Keratinocyte (primary cell): ENCODE results near the gene ZNF526. TPM values are rescaled to one million over a fixed set of nuclear protein-coding genes. Genes with fewer than 3 reads are reported as not detected.

Experiments used
- DNase-seq: peaks from one replicate; pipeline ENCODE4 v3.0.0-alpha.2; 2011; ENCODE audit warnings: low read depth, missing footprints, low spot score
- FAIRE-seq: peaks from 2 replicates; lab custom pipeline; 2011; peaks lifted over from hg19 to GRCh38; lab: Jason Lieb, UNC
- H2AFZ ChIP-seq: 2 replicates; pipeline ENCODE4 v1.6.0; 2012; ENCODE audit warnings: low read length, control low read depth, inconsistent platforms; ENCODE audit not compliant: control insufficient read depth
- H3K27ac ChIP-seq: 2 replicates; pipeline ENCODE4 v1.5.1; 2011; ENCODE audit warnings: low read length; ENCODE audit not compliant: control insufficient read depth, insufficient read depth
- H3K27me3 ChIP-seq: 3 replicates; pipeline ENCODE4 v1.6.0; 2011; ENCODE audit warnings: low read length; ENCODE audit not compliant: control insufficient read depth, insufficient read depth; ENCODE audit errors: extremely low read depth
- H3K36me3 ChIP-seq, 2 experiments: 2 replicates in 1 of 2; 3 replicates in 1 of 2; pipeline ENCODE4 v1.5.1; 2011; ENCODE audit warnings: low read length in 2 of 2, mild to moderate bottlenecking in 1 of 2; ENCODE audit not compliant: control insufficient read depth in 2 of 2, insufficient read depth in 2 of 2; ENCODE audit errors: extremely low read depth in 1 of 2
- H3K4me1 ChIP-seq: 3 replicates; pipeline ENCODE4 v1.5.1; 2011; ENCODE audit warnings: low read length; ENCODE audit not compliant: control insufficient read depth, insufficient read depth; ENCODE audit errors: extremely low read depth
- H3K4me2 ChIP-seq: 3 replicates; pipeline ENCODE4 v1.6.0; 2011; ENCODE audit warnings: low read depth, low read length; ENCODE audit not compliant: control insufficient read depth, insufficient read depth; ENCODE audit errors: extremely low read depth
- H3K4me3 ChIP-seq, 3 experiments: fragments of 200-600 bp in 1 of 3; sonication (generic) in 1 of 3; 2 replicates in 2 of 3; 3 replicates in 1 of 3; pipeline ENCODE4 v1.5.1; 2011 to 2016; ENCODE audit warnings: low read length in 3 of 3, mild to moderate bottlenecking in 3 of 3, control low read depth in 2 of 3, inconsistent platforms in 1 of 3, low read depth in 1 of 3, mixed read lengths in 1 of 3, mixed run types in 1 of 3, moderate library complexity in 1 of 3; ENCODE audit not compliant: control insufficient read depth in 2 of 3, insufficient read depth in 2 of 3; ENCODE audit errors: extremely low read depth in 1 of 3
- H3K79me2 ChIP-seq: 2 replicates; pipeline ENCODE4 v1.6.0; 2012; ENCODE audit warnings: low read length; ENCODE audit not compliant: control insufficient read depth, insufficient read depth
- H3K9ac ChIP-seq: 3 replicates; pipeline ENCODE4 v1.6.0; 2011; ENCODE audit warnings: low read length; ENCODE audit not compliant: control insufficient read depth, insufficient read depth; ENCODE audit errors: extremely low read depth
- H3K9me1 ChIP-seq: 3 replicates; pipeline ENCODE4 v1.6.0; 2011; ENCODE audit warnings: low read length; ENCODE audit not compliant: control insufficient read depth, insufficient read depth; ENCODE audit errors: extremely low read depth
- H3K9me3 ChIP-seq: 2 replicates; pipeline ENCODE4 v1.5.1; 2012; ENCODE audit warnings: low read depth, low read length; ENCODE audit not compliant: control insufficient read depth
- H4K20me1 ChIP-seq: 3 replicates; pipeline ENCODE4 v1.6.0; 2011; ENCODE audit warnings: low read length; ENCODE audit not compliant: control insufficient read depth, insufficient read depth; ENCODE audit errors: extremely low read depth
- CTCF ChIP-seq, 3 experiments: IDR thresholded peaks in 1 of 3; conservative IDR thresholded peaks in 1 of 3; optimal IDR thresholded peaks in 1 of 3; 2 replicates in 2 of 3; 3 replicates in 1 of 3; pipeline versions ENCODE3 to v1.5.1; 2011; ENCODE audit warnings: low read length in 3 of 3, mild to moderate bottlenecking in 3 of 3, moderate library complexity in 2 of 3, control low read depth in 1 of 3, inconsistent platforms in 1 of 3; ENCODE audit not compliant: insufficient read depth in 2 of 3; ENCODE audit errors: extremely low read depth in 1 of 3
- EZH2 ChIP-seq: IDR thresholded peaks from one replicate; pipeline ENCODE4 v1.6.1; 2012; ENCODE audit warnings: inconsistent platforms, mild to moderate bottlenecking, low read length, moderate library complexity
- dilution Hi-C: fragments of 300-500 bp; cut with MboI; formaldehyde crosslinking; loops from one replicate; pipeline ENCODE4 v1.7.0; 2020; ENCODE audit warnings: low sequenced_read_pairs; ENCODE audit not compliant: extremely low pct_ligation_motif_present
- polyA plus RNA-seq, 5 experiments: library from polyadenylated mRNA; depleted of rRNA in 3 of 5; stranded (reverse) in 3 of 5; stranded (forward) in 1 of 5; unstranded in 1 of 5; fragments of >200 nt; gene quantifications; 1 replicate in 1 of 5; 2 replicates in 3 of 5; 3 replicates in 1 of 5; pipeline versions ENCODE4 v1.2.1 to v1.2.3, GENCODE V29; 2011 to 2012; ENCODE audit warnings: missing spikeins in 2 of 5, low read depth in 1 of 5, low replicate concordance in 1 of 5

ZNF526 gene
- polyA plus RNA-seq, 1 donor (not counting 4 experiments of a cell fraction or from before 2014, with no cell fraction given) = 5.4 TPM

DNA sequence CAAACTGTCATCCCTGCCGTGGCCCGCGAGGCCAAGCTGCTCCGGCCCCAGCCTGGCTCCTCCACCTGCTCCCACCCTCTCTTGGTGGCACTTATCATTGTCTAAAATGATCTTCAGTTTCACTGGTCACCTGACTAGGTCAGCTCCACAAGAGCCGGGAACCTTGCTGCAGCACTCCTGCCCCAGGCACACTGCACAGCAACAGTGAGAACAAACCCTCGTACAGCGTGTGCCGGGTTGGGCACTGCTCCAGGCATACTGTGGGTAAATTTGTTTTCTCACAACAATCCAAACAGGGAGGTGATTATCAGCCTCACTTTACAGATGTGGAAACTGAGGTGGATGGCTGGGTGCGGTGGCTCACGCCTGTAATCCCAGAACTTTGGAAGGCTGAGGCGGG, 11.5 kb upstream of the ZNF526 start:
- no peaks in the 10 kb centered on the region for H3K9me3 ChIP-seq
- H3K9ac ChIP-seq = no peak overlapping the region
- TF ChIP-seq CTCF (optimal IDR thresholded peaks at IDR 0.05 in 1 of 3, IDR thresholded peaks at IDR 0.05 in 1 of 3, conservative IDR thresholded peaks at IDR 0.05 in 1 of 3; ENCODE audit: extremely low read depth in 1 of 3, insufficient read depth in 2 of 3, low read length in 3 of 3) = no peak
- TF ChIP-seq EZH2 = no peak
- FAIRE-seq (peak; percentile 71), DNase-seq (no peak)
- peaks cover 23 to 42% of the 10 kb centered on the region in 2 experiments for H3K36me3 ChIP-seq
- H3K27ac ChIP-seq = no peak overlapping the region
- dilution Hi-C loops = no loop called here
- H3K4me1 ChIP-seq = peaks cover 31% of the 10 kb centered on the region
- H3K4me2 ChIP-seq = no peak overlapping the region
- H3K4me3 ChIP-seq = no peak overlapping the region
- H3K9me1 ChIP-seq = peaks cover 11% of the 10 kb centered on the region
- H4K20me1 ChIP-seq = no peaks in the 10 kb centered on the region
- peaks cover 45% of the 10 kb centered on the region for H3K79me2 ChIP-seq
- H3K27me3 ChIP-seq = no peaks in the 10 kb centered on the region
- no peak overlapping the region for H2AFZ ChIP-seq

GRCh38 chr19:42212886-42213285, 7.2 kb upstream of the ZNF526 start:
- peaks cover 3% of the 10 kb centered on the region for H3K9me1 ChIP-seq
- H3K36me3 ChIP-seq = peaks cover 26 to 31% of the 10 kb centered on the region in 2 experiments
- peaks cover 24% of the 10 kb centered on the region for H3K4me1 ChIP-seq
- DNase-seq = no peak
- TF ChIP-seq CTCF (optimal IDR thresholded peaks at IDR 0.05 in 1 of 3, IDR thresholded peaks at IDR 0.05 in 1 of 3, conservative IDR thresholded peaks at IDR 0.05 in 1 of 3; ENCODE audit: extremely low read depth in 1 of 3, insufficient read depth in 2 of 3, low read length in 3 of 3) = no peak
- TF ChIP-seq EZH2 = no peak
- no peak overlapping the region for H3K9ac ChIP-seq
- no peaks in the 10 kb centered on the region for H3K27me3 ChIP-seq
- no peaks in the 10 kb centered on the region for H3K9me3 ChIP-seq
- H3K4me2 ChIP-seq = no peak overlapping the region
- dilution Hi-C loops = no loop called here
- no peak overlapping the region for H3K27ac ChIP-seq
- peaks cover 6% of the 10 kb centered on the region for H4K20me1 ChIP-seq
- peaks cover 62% of the 10 kb centered on the region for H3K79me2 ChIP-seq
- FAIRE-seq = no peak
- H3K4me3 ChIP-seq = no peak overlapping the region
- no peak overlapping the region for H2AFZ ChIP-seq
